ENCODE results near the gene CEP97. TPM values are rescaled to one million over a fixed set of nuclear protein-coding genes. Genes with fewer than 3 reads are reported as not detected.
A peak's percentile ranks its signal among the peaks of the same experiment; 100 is the strongest.

CEP97 gene
- total and polyA plus RNA-seq, 9 of the 15 experiments (the other 6 are each of a cell fraction or from before 2014, with no cell fraction given) = 2.0 to 10.1 (median 4.3) TPM

GRCh38 chr3:101724329-101725193 lies at the start of gene CEP97 (continued):
- TF ChIP-seq, protein P1, sequence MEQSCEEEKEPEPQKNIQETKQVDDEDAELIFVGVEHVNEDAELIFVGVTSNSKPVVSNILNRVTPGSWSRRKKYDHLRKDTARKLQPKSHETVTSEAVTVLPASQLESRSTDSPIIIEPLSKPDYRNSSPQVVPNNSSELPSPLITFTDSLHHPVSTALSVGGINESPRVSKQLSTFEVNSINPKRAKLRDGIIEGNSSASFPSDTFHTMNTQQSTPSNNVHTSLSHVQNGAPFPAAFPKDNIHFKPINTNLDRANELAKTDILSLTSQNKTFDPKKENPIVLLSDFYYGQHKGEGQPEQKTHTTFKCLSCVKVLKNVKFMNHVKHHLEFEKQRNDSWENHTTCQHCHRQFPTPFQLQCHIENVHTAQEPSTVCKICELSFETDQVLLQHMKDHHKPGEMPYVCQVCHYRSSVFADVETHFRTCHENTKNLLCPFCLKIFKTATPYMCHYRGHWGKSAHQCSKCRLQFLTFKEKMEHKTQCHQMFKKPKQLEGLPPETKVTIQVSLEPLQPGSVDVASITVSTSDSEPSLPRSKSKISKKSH (CRISPR knock-in tag; IDR thresholded peaks at IDR 0.05) = no peak
- TF ChIP-seq MIER1 (IDR thresholded peaks at IDR 0.05; ENCODE audit: low read depth) (no peak), HSF4 (CRISPR knock-in tag; IDR thresholded peaks at IDR 0.05; ENCODE audit: borderline replicate concordance) (no peak), AFF1 (IDR thresholded peaks at IDR 0.05; ENCODE audit: low read depth in 1 of 2, partially characterized antibody in 2 of 2) (peak in 1 of 2 experiments; percentile 98), GABPA (tag; conservative IDR thresholded peaks at IDR 0.05; ENCODE audit: low read depth) (peak; percentile 58), MEF2A (IDR thresholded peaks at IDR 0.05; ENCODE audit: control insufficient read depth, low read depth, low read length) (no peak), COPS2 (conservative IDR thresholded peaks at IDR 0.05) (no peak), ZNF134 (CRISPR knock-in tag; conservative IDR thresholded peaks at IDR 0.05) (no peak), TCF3 (CRISPR knock-in tag; IDR thresholded peaks at IDR 0.05) (no peak), CREB3L1 (IDR thresholded peaks at IDR 0.05; ENCODE audit: borderline replicate concordance, low read depth) (peak; percentile 87; the same call in 1 of the 2 replicates), RB1 (IDR thresholded peaks at IDR 0.05; ENCODE audit: low read depth) (peak; percentile 51; the same call in 1 of the 2 replicates), ELF1 (tag; IDR thresholded peaks at IDR 0.05) (peak; percentile 60), ADNP (tag; IDR thresholded peaks at IDR 0.05) (no peak), NELFE (IDR thresholded peaks at IDR 0.05; ENCODE audit: insufficient read depth, insufficient read length) (no peak), NFYB (IDR thresholded peaks at IDR 0.05; ENCODE audit: extremely low read depth, insufficient read length) (peak; percentile 36), EZH2 (IDR thresholded peaks at IDR 0.05; ENCODE audit: borderline replicate concordance, low read depth, low read length) (no peak), RBFOX2 (IDR thresholded peaks at IDR 0.05; ENCODE audit: low read depth, low read length) (peak; percentile 76), HDAC1 (IDR thresholded peaks at IDR 0.05) (peak in 1 of 2 experiments; percentile 20; a peak in 1 of 4 replicates), SNRNP70 (optimal IDR thresholded peaks at IDR 0.05; ENCODE audit: low read depth, low read length) (no peak), EP400 (IDR thresholded peaks at IDR 0.05) (peak; percentile 64), PYGO2 (tag; IDR thresholded peaks at IDR 0.05) (no peak), PTBP1 (IDR thresholded peaks at IDR 0.05; ENCODE audit: low read depth, low read length) (no peak)

Data from K562 (cell line).